IPS-20b (cell line): ENCODE measurements around the gene SHTN1.

ENCODE experiments used
- H3K27ac ChIP-seq: one replicate; pipeline ENCODE4 v1.5.1; 2013; ENCODE audit warnings: low read length
- H3K27me3 ChIP-seq: 2 replicates; pipeline ENCODE4 v1.6.1; 2013; ENCODE audit warnings: mild to moderate bottlenecking, low read length, inconsistent platforms; ENCODE audit not compliant: insufficient read depth
- H3K36me3 ChIP-seq: 2 replicates; pipeline ENCODE4 v1.6.1; 2013; ENCODE audit warnings: low read depth, mild to moderate bottlenecking, inconsistent platforms, low read length, moderate library complexity; ENCODE audit not compliant: insufficient read depth
- H3K4me1 ChIP-seq: 2 replicates; pipeline ENCODE4 v1.6.1; 2013; ENCODE audit warnings: mild to moderate bottlenecking, control low read depth, inconsistent platforms, low read length, moderate library complexity; ENCODE audit not compliant: insufficient read depth
- H3K4me3 ChIP-seq: 2 replicates; pipeline ENCODE4 v1.5.1; 2013; ENCODE audit warnings: mild to moderate bottlenecking, low read length, inconsistent platforms
- H3K9ac ChIP-seq: 2 replicates; pipeline ENCODE4 v1.6.1; 2013; ENCODE audit warnings: low read depth, mild to moderate bottlenecking, inconsistent platforms, low read length, moderate library complexity
- H3K9me3 ChIP-seq: 2 replicates; pipeline ENCODE4 v1.6.1; 2013; ENCODE audit warnings: mild to moderate bottlenecking, low read depth, low read length, inconsistent platforms; ENCODE audit not compliant: insufficient read depth

Gene SHTN1

DNA sequence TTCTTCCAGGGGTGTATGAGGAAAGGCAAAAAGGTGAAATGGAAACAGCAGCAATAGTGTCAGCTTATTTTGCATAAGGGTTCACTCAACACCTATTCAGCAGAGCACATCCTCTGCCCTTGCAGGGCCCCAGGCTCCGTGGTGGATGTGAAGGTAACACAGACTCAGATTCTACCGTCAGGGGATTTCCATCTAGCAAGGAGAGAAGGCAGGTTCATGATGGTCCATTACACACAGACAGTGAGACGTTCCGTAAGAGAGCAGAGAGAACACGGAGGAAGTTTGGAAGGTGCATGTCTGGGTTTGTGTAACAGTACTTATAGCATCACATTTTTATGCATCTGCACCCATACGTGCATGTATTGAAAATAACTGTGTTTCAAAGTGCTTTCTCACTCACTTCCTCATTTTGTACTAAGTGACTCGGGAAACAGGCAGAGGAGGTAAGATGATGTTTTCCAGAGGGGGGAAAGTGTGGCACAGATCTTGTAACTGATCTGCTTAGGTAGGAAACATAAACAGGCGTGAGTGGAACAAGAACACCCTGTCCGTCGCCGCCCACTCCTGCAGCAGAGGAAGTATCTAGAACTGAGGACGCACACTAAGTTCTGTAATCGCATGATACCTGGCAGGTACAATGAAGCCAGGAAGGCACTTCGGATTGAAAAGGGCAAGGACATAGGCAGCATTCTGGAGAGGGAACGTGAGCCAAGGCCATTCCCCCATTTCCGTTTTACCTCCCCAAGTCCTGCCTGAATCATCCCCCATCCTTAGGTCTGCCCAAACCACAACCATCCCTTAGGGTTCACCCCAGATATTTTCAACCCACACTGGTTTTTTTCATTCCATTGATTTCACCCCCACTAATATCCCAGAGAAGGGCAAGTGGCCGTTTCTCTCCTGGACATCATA lies 156.7 kb downstream of the SHTN1 start:
- peak overlapping the region; percentile 91; the same call in 1 of the 2 replicates for H3K9ac ChIP-seq
- H3K36me3 ChIP-seq: no peaks in the 10 kb centered on the region
- H3K27me3 ChIP-seq: peaks cover 34% of the 10 kb centered on the region
- H3K9me3 ChIP-seq: no peaks in the 10 kb centered on the region
- peaks cover 16% of the 10 kb centered on the region; the same call in 1 of the 2 replicates for H3K4me1 ChIP-seq
- no peak overlapping the region for H3K27ac ChIP-seq
- H3K4me3 ChIP-seq: peak overlapping the region; percentile 88

DNA sequence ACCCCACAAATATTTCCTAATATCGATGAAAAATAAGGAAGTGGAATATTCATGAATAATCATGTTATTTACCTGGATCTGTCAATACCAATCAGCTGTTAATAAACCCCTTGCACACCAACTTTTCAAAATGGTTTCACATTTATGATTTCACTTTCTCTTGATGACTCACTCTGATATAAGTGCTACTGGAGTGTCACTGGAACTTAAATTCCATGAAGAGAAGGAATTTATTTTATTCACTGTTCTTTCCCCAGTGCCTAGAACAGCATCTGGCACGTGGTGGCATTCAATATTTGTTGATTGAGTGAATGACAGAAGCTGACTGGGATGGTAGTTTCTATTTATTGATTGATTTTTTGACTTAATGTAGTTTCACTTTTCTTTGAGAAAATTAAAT lies 159.2 kb downstream of the SHTN1 start:
- Histone ChIP-seq H3K9ac (no peak overlapping the region), H3K4me1 (peaks cover 16% of the 10 kb centered on the region; the same call in 1 of the 2 replicates), H3K9me3 (no peaks in the 10 kb centered on the region), H3K27me3 (peaks cover 23% of the 10 kb centered on the region), H3K27ac (no peak overlapping the region), H3K36me3 (no peaks in the 10 kb centered on the region), H3K4me3 (no peak overlapping the region)

DNA sequence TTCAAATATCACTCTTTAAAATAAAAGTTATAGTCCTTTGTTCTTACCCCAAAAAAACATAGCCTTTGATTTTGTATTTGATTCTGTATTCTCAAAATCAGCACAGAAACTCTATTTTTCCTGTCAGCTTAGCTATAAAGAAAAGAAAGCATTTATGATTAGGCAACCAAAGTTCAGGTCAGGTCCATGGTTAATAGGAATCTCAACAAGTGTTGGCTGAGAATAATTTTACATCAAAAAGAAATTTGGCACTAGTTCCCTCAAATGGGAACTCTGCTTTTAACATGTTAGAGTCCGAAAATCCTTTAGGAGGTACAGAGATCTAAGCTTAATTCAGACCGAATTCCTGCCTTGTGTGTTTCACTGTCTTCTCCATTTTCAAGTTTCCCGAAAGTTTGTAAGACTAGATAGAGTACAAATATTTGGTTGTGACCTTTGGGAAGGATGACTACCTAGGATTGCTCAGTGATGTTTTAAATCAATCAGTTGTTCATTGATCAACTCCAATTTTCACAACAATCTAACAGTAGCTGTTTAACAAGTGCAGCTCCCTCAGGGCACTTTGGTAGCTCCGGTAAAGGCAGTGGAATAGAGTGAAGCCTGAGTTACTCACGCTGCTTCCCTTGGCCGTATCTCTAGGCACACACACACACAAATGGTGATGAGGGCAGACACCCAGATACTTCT lies 164.5 kb downstream of the SHTN1 start:
- Histone ChIP-seq H3K9me3 (no peaks in the 10 kb centered on the region), H3K36me3 (no peaks in the 10 kb centered on the region), H3K9ac (no peak overlapping the region), H3K27ac (no peak overlapping the region), H3K4me3 (no peak overlapping the region), H3K4me1 (peaks cover 43% of the 10 kb centered on the region), H3K27me3 (no peaks in the 10 kb centered on the region)

DNA sequence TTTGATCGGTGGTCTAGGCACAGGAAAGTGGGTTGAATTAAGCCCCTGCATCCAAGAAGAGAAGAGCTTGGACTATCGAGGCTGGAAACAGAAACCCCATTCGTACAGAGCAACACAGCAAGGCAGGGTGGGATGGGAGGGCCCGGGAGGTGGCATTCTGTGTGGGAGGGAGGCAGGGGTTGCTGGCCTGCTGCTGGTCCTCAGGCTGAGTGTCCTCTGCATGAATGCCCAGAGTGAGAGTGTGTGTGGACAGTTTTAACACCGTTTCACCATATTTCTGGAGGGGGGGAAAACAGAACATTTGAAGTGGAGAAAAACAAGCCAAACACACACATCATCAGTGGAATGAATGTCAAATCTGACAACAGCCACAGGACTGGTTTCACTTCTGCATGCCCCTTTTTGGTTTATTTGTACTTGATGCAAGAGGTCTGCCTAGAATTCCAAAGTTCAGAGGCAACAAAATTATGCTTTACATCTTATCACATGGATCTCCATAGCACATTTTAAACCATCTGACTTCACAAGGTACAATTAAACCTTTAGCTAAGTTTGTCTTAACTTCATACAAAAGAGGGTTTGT lies 166.8 kb downstream of the SHTN1 start:
- no peaks in the 10 kb centered on the region for H3K36me3 ChIP-seq
- no peaks in the 10 kb centered on the region; the same call in 1 of the 2 replicates for H3K27me3 ChIP-seq
- H3K4me3 ChIP-seq: no peak overlapping the region
- H3K9ac ChIP-seq: peak overlapping the region; percentile 49; the same call in 1 of the 2 replicates
- H3K9me3 ChIP-seq: no peaks in the 10 kb centered on the region
- no peak overlapping the region for H3K27ac ChIP-seq
- H3K4me1 ChIP-seq: peaks cover 60% of the 10 kb centered on the region

DNA sequence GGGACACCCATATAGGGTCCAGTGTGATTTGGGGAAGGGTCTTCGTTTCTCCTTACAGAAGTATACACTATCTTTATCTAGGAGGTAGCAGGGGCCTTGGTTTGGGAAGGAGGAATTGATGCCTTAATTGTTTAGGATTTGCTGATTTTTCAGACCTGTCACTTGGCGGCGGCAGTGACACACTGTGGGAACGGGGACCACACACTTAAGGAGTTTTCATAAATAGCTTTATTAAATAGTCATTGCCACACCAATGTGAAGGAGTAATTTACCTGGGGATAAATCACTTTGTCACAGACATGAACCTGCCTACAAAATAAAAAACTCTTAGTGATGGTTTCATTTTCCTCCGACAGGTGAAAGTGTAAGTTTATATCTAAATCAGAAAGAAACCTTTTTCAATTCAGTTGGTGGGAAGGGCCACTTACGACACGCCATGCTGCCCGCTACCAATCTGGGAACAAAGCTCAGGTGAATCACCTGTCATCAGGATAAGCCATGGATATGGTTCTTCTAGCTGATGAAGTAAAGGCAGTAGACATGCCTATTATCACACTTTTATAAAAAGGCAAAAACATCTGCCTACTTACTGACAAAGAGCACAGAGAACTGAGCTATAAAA lies 168.0 kb downstream of the SHTN1 start:
- Histone ChIP-seq H3K36me3 (no peaks in the 10 kb centered on the region), H3K4me1 (peaks cover 60% of the 10 kb centered on the region), H3K4me3 (no peak overlapping the region), H3K9ac (no peak overlapping the region), H3K27ac (no peak overlapping the region), H3K27me3 (no peaks in the 10 kb centered on the region; the same call in 1 of the 2 replicates), H3K9me3 (no peaks in the 10 kb centered on the region)

DNA sequence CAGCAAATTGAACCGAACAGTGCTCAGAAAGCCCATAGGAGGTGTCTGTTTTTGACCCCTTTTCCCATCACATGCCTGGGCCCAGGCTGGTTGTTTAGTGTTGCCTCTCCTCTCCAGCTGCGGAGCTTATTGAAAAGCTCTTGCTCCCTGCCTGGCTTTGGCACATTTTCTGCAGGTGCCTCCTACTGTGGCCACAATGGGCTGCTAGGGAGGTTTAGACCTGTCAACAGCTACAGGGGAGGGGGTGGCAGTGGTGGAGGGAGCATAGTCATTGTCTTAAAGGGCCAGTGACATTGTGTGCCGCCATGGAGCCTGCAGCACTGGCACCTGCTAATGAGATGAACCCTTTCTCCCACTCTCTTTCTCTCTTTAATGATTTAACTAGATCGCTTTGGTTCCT lies 168.9 kb downstream of the SHTN1 start:
- Histone ChIP-seq H3K4me1 (peaks cover 60% of the 10 kb centered on the region), H3K9ac (peak overlapping the region; percentile 44; the same call in 1 of the 2 replicates), H3K9me3 (no peaks in the 10 kb centered on the region), H3K27ac (peak overlapping the region; percentile 13), H3K4me3 (peak overlapping the region; percentile 49; the same call in 1 of the 2 replicates), H3K36me3 (no peaks in the 10 kb centered on the region), H3K27me3 (no peaks in the 10 kb centered on the region; the same call in 1 of the 2 replicates)

DNA sequence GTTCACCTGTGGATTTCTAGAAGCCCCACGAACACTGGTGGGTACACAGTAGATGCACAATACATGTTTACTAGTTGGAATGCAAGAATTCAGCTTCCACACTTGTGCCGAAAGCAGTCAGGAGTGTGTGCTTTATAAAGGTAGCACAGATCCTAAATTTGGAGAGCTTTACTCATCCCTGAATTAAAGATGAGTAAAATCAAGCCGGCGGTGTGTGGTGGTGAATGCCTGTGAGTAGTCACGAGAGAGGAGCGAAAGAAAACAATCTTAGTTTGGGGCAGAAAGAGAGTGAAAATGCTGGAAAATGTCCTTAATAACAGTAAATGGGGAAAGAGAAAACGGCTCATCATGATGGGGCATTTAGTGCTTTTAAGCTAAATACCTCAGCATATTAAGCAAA lies 169.3 kb downstream of the SHTN1 start:
- peaks cover 59% of the 10 kb centered on the region for H3K4me1 ChIP-seq
- H3K9me3 ChIP-seq: no peaks in the 10 kb centered on the region

DNA sequence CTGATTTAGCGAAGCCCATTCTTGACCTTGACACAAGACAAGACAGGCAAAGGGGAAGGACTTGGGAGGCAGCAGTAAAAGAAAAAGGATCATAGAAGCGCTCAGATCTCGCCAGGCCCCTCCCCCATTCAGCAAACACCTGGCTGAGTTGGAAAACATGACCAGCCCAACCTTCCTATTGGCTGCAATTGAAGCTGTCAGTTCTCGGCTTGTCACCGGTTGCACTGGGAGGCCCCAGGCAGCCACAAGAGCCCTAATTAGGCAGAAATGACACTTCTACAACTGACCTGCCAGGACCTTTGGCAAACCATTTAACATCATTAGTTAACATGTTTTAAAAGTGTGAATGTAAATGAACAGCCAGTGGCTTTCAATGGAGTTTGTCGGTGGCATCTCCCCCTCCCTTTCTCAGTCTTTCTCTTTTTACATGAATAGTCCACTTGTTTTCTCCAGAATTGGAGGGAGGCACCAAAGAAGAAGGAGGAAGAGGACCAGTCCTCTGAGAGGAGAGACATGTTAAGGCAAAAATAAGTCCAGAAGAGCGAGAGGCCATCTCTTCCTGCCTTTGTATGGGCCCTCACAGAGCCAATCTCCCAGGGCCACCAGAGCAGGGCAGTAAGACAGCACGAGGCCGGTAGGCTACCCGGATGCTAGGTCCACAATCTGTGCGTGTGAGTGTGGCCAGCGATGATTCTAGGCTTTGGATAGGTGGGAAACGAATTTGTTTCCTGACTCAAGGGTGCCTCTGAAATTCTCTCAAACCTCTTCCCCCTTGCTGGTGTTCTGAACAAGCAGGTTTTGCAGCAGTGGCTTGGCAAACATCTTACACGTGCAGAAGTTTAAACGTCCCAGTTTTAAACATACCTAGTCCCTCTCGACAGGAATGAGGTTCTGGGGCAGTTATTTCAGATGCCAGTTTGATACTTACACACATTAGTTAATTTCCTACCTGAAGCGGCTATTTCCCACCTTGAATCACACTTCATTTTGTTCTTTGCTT lies 170.7 kb downstream of the SHTN1 start:
- no peaks in the 10 kb centered on the region for H3K9me3 ChIP-seq
- H3K27me3 ChIP-seq: no peaks in the 10 kb centered on the region; the same call in 1 of the 2 replicates
- H3K9ac ChIP-seq: no peak overlapping the region; the same call in 1 of the 2 replicates
- peaks cover 48% of the 10 kb centered on the region for H3K4me1 ChIP-seq
- H3K36me3 ChIP-seq: no peaks in the 10 kb centered on the region
- H3K27ac ChIP-seq: no peak overlapping the region
- no peak overlapping the region; the same call in 1 of the 2 replicates for H3K4me3 ChIP-seq

More for the DNA sequence above, 169.3 kb downstream of the SHTN1 start:
- Histone ChIP-seq H3K9ac (peak overlapping the region; percentile 44; the same call in 1 of the 2 replicates), H3K4me3 (peak overlapping the region; percentile 49; the same call in 1 of the 2 replicates), H3K27me3 (no peaks in the 10 kb centered on the region; the same call in 1 of the 2 replicates), H3K27ac (peak overlapping the region; percentile 13), H3K36me3 (no peaks in the 10 kb centered on the region)

DNA sequence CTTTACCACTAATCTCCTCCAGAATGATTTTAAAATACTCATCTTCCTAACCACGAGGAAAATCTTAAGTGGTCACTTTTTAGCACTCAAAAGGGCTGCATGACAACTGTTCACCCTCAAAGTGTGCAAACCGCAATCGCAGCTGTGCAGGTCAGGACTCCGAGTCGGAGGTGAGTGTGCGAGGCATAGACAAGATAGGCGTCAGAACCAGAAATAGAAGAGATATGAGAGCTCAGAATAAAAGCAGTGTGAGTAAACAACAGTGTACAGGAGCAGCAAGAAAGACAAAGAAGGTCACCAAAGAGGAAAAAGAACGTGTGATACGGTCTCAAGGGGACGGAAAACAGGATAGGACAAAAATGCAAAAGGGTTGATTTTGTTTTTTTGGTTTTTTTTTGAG lies 173.2 kb downstream of the SHTN1 start:
- no peaks in the 10 kb centered on the region for H3K36me3 ChIP-seq
- no peaks in the 10 kb centered on the region; the same call in 1 of the 2 replicates for H3K27me3 ChIP-seq
- H3K4me3 ChIP-seq: no peak overlapping the region
- H3K9me3 ChIP-seq: no peaks in the 10 kb centered on the region
- no peak overlapping the region for H3K9ac ChIP-seq
- H3K27ac ChIP-seq: no peak overlapping the region
- peaks cover 33% of the 10 kb centered on the region for H3K4me1 ChIP-seq
